ENCODE results near the gene FAM83C.

DNA sequence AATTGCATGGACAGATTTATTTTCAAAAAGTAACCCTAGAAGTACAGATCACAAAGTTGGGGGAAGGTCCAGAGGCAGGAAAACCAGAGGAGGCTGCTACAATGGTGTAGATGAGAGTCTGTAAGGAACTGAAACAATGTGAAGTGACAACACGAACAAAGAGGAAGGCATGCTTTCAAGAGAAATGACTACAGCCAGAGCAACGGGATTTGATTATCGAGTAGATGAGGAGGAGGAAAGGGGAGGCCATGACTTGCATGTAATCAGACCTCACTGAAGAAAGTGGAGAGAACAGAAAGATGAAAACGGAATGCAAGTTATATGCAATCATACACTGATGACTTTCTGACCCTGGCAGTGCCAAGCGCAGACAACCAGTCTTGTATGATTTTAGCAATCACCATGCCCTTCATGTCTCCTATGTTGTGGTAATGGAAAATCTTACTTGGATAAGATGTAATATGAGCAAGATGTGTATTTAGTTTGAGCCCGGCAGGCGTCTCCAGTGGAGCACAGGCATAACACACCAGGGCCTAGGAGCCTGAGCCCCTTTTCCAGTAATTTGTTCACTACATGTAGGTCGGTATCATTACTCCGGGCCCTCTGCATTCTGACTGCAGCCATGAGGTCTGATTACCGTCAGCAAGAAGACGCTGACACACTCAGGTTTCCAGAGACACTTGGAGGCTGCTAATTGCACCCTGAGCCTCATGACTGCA, 34.0 kb upstream of the FAM83C start:
- TF ChIP-seq CTCF (IDR thresholded peaks at IDR 0.05) (no peak), POLR2A (IDR thresholded peaks at IDR 0.05) (no peak)
